GM18499 (cell line): Measurements from ENCODE around the gene TLDC2.
"Not testable (repeated sequence)": the region's sequence is repeated elsewhere in the genome, so short reads cannot be mapped to it uniquely, and the experiment has no call there.

Experiments
- ATAC-seq: cut with Tn5 transposase; IDR thresholded peaks from one replicate; pipeline ENCODE4 v1.9.1; 2021; ENCODE audit warnings: moderate number of reproducible peaks; ENCODE audit not compliant: insufficient read depth, unreplicated experiment

TLDC2 gene

GRCh38 chr20:36875702-36876472 is at the start of gene TLDC2:
Gene TLDC2 (plus strand): TSS chr20:36876138. CDS start chr20:36876175, 37 bp downstream.
- no peak for ATAC-seq

DNA sequence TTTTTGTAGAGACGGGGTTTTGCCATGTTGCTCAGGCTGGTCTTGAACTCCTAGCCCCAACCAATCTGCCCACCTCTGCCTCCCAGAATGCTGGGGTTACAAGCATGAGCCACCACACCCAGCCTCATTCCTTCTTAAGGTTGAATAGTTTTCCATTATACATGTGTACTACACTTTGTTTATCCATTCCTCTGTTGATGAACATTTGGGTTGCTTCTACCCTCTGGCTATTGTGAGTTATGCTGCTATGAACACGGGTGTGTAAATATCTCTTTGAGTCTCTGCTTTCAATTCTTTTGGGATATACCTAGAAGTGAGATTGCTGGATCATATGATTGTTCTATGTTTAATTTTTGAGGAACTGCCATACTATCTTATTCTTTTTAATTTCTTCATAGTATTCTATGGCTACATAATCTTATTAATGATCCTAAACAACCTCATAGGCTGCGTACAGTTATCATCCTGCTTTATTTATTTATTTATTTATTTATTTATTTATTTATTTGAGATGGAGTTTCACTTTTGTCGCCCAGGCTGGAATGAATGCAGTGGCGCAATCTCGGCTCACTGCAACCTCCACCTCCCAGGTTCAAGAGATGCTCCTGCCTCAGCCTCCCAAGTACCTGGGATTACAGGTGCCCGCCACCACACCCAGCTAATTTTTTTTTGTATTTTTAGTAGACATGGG is 49.2 kb upstream of the TLDC2 start:
- no peak for ATAC-seq

DNA sequence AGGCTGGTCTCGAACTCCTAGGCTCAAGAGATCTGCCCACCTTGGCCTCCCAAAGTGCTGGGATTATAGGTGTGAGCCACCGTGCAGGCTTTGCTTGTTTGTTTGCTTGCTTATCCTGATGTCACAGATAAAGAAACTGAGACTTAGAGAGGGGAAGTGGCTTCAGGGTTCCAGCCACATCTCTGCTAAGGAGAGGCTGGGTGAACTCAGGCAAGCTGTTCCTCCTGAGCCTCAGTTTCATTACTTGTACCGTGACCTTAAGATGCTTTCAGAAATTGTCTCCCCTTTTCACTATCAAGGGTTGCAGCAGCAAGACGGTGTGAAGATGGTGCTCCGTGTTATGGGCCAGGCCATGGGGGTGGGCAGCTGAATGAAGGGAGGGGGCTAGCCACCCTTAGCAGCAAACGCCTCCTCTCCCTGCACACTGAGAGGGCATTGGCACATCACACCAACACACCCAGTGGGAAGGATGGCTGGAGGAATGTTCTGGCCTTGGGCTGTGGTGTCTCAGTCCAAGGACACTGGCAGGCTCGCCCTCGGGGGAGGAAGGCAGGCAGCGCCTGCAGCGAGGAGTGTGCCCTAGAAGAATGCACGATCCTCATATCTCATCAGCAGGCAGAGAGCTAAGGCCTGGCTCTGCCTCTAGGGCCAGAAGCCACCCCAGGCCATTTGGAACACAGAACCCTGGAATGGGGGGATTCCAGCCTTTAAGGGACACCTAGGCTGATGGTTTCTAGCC is 48.2 kb upstream of the TLDC2 start:
- peak; percentile 54 for ATAC-seq

GRCh38 chr20:36830791-36831691 is 44.9 kb upstream of the TLDC2 start:
- ATAC-seq, result no peak

DNA sequence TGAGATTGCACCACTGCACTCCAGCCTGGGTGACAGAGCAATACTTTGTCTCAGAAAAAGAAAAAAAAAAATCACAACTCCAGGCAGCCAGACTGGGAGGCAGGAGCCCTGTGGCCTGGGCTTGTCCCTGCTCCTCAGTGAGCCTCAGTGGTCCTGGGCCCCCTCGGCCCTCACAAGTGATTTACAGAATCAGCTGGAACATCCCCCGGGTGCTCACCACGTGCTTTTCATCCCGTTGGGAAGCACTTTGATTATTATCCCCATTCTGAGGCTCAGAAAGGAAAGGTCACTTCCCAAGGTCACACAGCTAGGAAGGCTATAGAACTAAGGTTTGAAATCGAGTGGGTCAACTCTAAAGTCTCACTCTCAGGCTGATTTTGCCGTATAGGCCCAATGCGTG is 43.1 kb upstream of the TLDC2 start:
- ATAC-seq, result no peak

GRCh38 chr20:36833275-36834020 is 42.5 kb upstream of the TLDC2 start:
- no peak for ATAC-seq

GRCh38 chr20:36835025-36835424 is 40.9 kb upstream of the TLDC2 start:
- ATAC-seq, result no peak

- ATAC-seq, result no peak
Measured at GRCh38 chr20:36835453-36836198, 40.3 kb upstream of the TLDC2 start.

DNA sequence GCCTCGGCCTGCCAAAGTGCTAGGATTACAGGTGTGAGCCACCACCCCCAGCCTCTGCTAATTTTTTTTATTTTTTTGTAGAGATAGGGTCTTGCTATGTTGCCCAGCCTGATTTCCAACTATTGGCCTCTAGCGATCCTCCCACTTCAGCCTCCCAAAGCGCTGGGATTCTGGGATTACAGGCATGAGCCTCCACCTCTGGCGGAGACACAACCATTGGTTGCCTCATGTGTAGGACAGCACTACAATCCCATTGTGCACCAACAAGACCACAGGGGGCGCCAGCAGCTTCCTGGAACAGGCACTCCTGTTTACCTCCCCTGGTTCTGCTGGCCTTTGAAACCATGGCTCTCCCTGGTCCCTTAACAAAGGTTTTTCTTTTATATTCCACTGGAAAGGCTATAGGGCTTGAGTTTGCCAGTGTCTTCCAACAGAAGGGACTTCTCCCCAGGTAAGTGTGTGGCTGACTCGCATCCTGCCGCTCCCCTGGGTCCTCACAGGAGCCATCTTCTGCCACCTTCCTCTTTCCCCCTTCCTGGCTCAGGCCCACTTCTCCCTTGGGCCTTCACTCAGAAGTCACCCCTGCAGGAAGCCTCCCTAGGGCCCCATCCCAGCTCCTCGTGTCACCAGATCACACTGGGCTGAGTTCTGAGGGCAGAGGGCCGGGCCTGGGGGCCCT is 39.2 kb upstream of the TLDC2 start:
- no peak for ATAC-seq

DNA sequence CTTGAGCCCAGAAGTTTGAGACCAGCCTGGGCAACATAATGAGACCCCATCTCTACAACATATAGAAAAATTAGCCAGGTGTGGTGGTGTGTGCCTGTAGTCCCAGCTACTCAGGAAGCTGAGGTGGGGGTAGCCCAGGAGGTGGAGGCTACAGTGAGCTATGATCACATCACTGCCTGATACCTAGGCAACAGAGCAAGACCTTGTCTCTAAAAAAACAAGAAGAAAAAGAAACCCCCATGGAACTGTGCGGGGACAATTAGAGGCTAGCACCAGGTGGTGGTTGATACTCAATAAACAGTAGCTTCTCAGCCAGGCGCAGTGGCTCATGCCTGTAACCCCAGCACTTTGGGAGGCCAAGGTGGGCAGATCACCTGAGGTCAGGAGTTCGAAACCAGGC is 37.6 kb upstream of the TLDC2 start:
- ATAC-seq, result not testable (repeated sequence)

DNA sequence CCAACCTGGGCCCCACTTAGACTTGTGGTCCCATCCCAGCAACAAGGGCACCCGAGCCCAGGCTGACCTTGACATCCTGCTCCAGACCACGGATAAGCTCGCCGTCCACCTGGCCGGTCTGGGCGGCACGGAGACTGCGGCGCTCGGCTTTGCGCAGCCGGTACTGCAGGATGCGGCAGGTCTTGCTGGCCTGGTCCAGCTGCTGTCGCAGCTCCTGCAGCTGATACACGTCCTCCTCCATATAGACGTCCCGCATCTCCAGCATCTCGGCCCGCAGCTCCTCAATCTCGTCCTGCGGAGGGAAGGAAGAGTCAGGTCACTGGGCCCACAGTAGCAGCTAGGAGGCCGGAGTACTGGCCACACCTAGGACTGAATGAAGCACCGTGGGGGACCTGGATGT is 36.8 kb upstream of the TLDC2 start:
- ATAC-seq, result no peak

DNA sequence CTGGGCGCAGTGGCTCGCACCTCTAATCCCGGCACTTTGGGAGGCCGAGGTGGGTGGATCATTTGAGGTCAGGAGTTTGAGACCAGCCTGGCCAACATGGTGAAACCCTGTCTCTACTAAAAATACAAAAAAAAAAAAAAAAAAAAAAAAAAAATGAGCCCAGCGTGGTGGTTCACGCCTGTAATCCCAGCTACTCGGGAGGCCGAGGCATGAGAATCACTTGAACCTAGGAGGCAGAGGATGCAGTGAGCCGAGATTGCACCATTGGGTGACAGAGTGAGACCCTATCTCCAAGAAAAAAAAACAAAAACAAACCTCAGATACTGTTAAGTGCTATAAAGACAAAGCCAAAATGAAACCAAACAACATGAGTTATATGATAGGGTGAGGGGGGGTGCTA is 34.9 kb upstream of the TLDC2 start:
- ATAC-seq, result not testable (repeated sequence)

DNA sequence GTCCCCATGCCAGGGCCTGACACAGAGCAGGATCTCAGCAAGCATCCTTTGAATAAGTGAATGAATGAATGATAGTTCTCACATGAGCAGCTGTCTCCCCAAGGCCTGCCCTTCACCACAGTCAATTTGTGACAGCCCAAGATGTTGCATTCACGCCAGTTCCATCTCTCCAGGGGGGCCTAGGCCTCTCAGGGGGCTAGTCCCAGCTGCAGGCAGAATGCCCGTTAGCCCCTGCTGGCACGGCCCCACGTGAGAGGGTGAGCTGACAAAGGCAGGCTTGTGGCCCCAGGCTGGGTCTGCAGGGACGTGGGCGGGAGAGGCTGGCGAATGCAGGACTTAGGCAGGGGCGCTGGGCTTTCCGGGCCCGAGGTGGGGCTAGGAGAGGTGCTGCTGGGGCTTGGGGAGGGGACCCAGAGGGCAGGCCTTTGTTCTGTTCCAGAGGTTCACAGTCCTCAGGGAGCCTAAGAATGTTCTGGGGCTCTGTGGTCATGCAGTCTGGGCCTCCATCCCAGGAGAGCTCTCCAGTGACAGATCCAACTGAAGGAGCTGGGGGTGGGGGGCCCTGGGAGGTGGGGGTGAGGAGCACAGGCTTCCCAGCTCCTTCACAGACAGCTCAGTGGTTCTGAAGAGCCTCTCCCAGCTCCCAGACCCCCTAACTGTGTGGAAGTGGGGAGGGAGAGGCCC is 30.5 kb upstream of the TLDC2 start:
- no peak for ATAC-seq

GRCh38 chr20:36847009-36847709 is 28.8 kb upstream of the TLDC2 start:
- ATAC-seq, result no peak

GRCh38 chr20:36847710-36848040 is 28.3 kb upstream of the TLDC2 start:
- no peak for ATAC-seq

DNA sequence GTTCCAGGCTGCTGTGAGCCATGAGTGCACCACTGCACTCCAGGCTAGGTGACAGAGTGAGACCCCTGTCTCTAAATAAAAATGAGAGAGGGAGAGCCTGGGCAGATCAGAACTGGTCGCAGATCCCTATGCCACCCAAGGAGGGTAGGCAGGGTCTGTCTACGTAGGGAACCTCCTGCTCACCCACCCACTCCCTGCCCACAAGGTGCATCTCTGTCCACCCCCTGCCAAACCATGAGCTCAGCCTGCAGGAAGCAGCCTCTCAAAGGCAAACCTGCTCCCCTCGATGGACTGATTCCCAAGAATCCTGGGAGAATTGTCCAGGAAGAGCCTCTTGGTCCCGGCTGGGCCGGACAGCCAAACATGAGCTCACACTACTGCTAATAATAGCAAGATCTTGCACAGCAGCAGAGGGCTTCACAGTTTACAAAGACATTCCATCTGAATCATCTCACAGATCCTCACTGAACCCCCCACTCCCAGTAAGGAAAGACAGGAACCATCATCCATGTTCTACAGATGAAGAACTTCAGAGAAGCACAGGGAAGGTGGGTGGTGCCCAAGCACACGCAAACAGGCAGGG is 27.8 kb upstream of the TLDC2 start:
- no peak for ATAC-seq

DNA sequence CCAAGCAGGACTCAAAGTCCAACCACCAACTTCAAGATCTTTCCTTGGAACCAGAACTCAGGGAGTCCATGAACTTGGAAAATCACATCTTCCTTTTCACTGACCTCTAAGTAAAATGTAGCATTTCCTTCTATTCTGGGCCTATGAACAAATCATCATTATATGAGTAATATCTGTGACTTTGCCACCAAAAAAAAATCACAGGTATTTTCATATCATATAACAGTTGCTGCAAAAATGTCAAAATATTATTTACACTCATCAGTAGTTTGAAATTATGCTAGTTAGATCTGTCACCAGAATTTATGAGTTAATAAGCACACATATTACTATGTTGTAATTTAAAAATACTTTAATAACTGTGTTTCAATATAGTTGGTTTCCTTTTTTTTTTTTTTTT is 27.3 kb upstream of the TLDC2 start:
- no peak for ATAC-seq
